A549 (cell line): ENCODE results near the gene EDIL3. TPM values are rescaled to one million over a fixed set of nuclear protein-coding genes. Genes with fewer than 3 reads are reported as not detected.

Experiments
- ATAC-seq, 2 experiments: fragments of 200-7000 bp in 1 of 2; fragments of >200 bp in 1 of 2; cut with Nextera tagmentation in 1 of 2; cut with Tn5 transposase in 1 of 2; 3 replicates each; pipeline versions ENCODE4 v1.8.0 to v1.9.1; 2018 to 2020; ENCODE audit warnings: mild to moderate bottlenecking in 1 of 2, moderate library complexity in 1 of 2
- CTCF ChIA-PET: fragments of 300-600 bp; sonication (Branson Sonifier 250); formaldehyde crosslinking; extraction: SDS; loops from one replicate; lab custom pipeline; 2021; ENCODE audit warnings: antibody characterized with exemption, inconsistent platforms; lab: Yijun Ruan, JAX
- POLR2A ChIA-PET: fragments of 350-600 bp; formaldehyde crosslinking; extraction: SDS; loops from one replicate; lab custom pipeline; 2021; ENCODE audit warnings: antibody characterized with exemption, inconsistent platforms; lab: Yijun Ruan, JAX
- DNase-seq, 2 experiments: peaks; one replicate each; pipeline versions ENCODE4 v3.0.0 to v3.0.0-alpha.2; 2011 to 2016; ENCODE audit warnings: low read depth in 1 of 2, low spot score in 1 of 2
- FAIRE-seq: peaks from 2 replicates; lab custom pipeline; 2011; peaks lifted over from hg19 to GRCh38; lab: Jason Lieb, UNC
- H3K27ac ChIP-seq, 2 experiments: fragments of >200 bp; sonication (Bioruptor Twin); formaldehyde crosslinking; 3 replicates each; pipeline ENCODE4 v1.5.1; 2016 to 2017
- H3K4me1 ChIP-seq: fragments of >200 bp; sonication (Bioruptor Twin); formaldehyde crosslinking; 3 replicates; pipeline ENCODE4 v1.6.1; 2016
- H3K4me2 ChIP-seq: fragments of >200 bp; sonication (Bioruptor Twin); formaldehyde crosslinking; 3 replicates; pipeline ENCODE4 v1.6.1; 2016
- H3K4me3 ChIP-seq: fragments of >200 bp; sonication (Bioruptor Twin); formaldehyde crosslinking; 3 replicates; pipeline ENCODE4 v1.5.1; 2016
- H3K9me3 ChIP-seq: fragments of >200 bp; sonication (Bioruptor Twin); formaldehyde crosslinking; 3 replicates; pipeline ENCODE4 v1.6.1; 2016
- ATOH8 ChIP-seq: fragments of 250-450 bp; sonication (Bioruptor Pico); IDR thresholded peaks from 2 replicates; pipeline ENCODE4 v1.5.0; 2020; ENCODE audit warnings: low read depth, mild to moderate bottlenecking, moderate library complexity
- BHLHE40 ChIP-seq: IDR thresholded peaks from 2 replicates; pipeline ENCODE4 v1.6.1; 2012; ENCODE audit warnings: low read depth, low read length, inconsistent platforms
- CTCF ChIP-seq: fragments of >200 bp; sonication (Bioruptor Twin); formaldehyde crosslinking; IDR thresholded peaks from 3 replicates; pipeline ENCODE4 v1.5.1; 2016
- FOSB ChIP-seq: fragments of 250-450 bp; sonication (Bioruptor Pico); IDR thresholded peaks from 2 replicates; pipeline ENCODE4 v1.5.0; 2020; ENCODE audit warnings: mild to moderate bottlenecking, moderate library complexity
- FOSL2 ChIP-seq, 2 experiments: fragments of 450-650 bp in 1 of 2; fragments of >200 bp in 1 of 2; sonication (Bioruptor Twin) in 1 of 2; formaldehyde crosslinking; IDR thresholded peaks; 2 replicates each; pipeline versions ENCODE4 v1.5.0 to v1.6.1; 2016 to 2020; ENCODE audit warnings: mild to moderate bottlenecking in 1 of 2, moderate library complexity in 1 of 2
- GATA3 ChIP-seq: IDR thresholded peaks from 2 replicates; pipeline ENCODE4 v1.6.1; 2012; ENCODE audit warnings: borderline replicate concordance
- HEYL ChIP-seq: fragments of 250-450 bp; sonication (Bioruptor Pico); IDR thresholded peaks from 2 replicates; pipeline ENCODE4 v1.8.0; 2021; ENCODE audit warnings: mild to moderate bottlenecking, moderate library complexity
- HMGXB4 ChIP-seq: fragments of 250-450 bp; sonication (Bioruptor Pico); IDR thresholded peaks from 2 replicates; pipeline ENCODE4 v1.5.0; 2021; ENCODE audit warnings: mild to moderate bottlenecking, moderate library complexity, borderline replicate concordance
- NFE2L2 ChIP-seq: fragments of 150-350 bp; conservative IDR thresholded peaks from 2 replicates; pipeline ENCODE4 v1.6.1; 2014; ENCODE audit warnings: low read length
- NPAS2 ChIP-seq: fragments of 250-450 bp; sonication (Bioruptor Pico); IDR thresholded peaks from 2 replicates; pipeline ENCODE4 v1.8.0; 2022; ENCODE audit warnings: mild to moderate bottlenecking, moderate library complexity, borderline replicate concordance
- PBX3 ChIP-seq: IDR thresholded peaks from 2 replicates; pipeline ENCODE4 v1.6.1; 2012
- POLR2A ChIP-seq: IDR thresholded peaks from 2 replicates; pipeline ENCODE4 v1.6.1; 2012; ENCODE audit warnings: mild to moderate bottlenecking, low read length
- POLR2AphosphoS2 ChIP-seq: conservative IDR thresholded peaks from 2 replicates; pipeline ENCODE4 v1.6.1; 2012; ENCODE audit warnings: low read length, improper control_type of control experiment, inconsistent platforms
- RAD21 ChIP-seq, 2 experiments: fragments of >200 bp in 1 of 2; sonication (Bioruptor Twin) in 1 of 2; formaldehyde crosslinking in 1 of 2; IDR thresholded peaks in 1 of 2; conservative IDR thresholded peaks in 1 of 2; 2 replicates in 1 of 2; 3 replicates in 1 of 2; pipeline ENCODE4 v1.6.1; 2012 to 2018; ENCODE audit warnings: inconsistent platforms in 1 of 2
- SMC3 ChIP-seq: fragments of >200 bp; sonication (Bioruptor Twin); formaldehyde crosslinking; IDR thresholded peaks from 3 replicates; pipeline ENCODE4 v1.6.1; 2018; ENCODE audit warnings: inconsistent platforms
- SREBF2 ChIP-seq: fragments of 450-650 bp; IDR thresholded peaks from 2 replicates; pipeline ENCODE4 v1.6.1; 2014; ENCODE audit warnings: mild to moderate bottlenecking, moderate library complexity
- USF2 ChIP-seq: fragments of 450-650 bp; IDR thresholded peaks from 2 replicates; pipeline ENCODE4 v1.6.1; 2014; ENCODE audit warnings: antibody characterized with exemption
- ZC3H11A ChIP-seq: fragments of 450-650 bp; IDR thresholded peaks from 2 replicates; pipeline ENCODE4 v1.6.1; 2014; ENCODE audit warnings: antibody characterized with exemption, mild to moderate bottlenecking
- ZFP36 ChIP-seq: fragments of 450-650 bp; IDR thresholded peaks from 2 replicates; pipeline ENCODE4 v1.6.1; 2014; ENCODE audit warnings: borderline replicate concordance; ENCODE audit not compliant: partially characterized antibody
- ZSCAN20 ChIP-seq: fragments of 250-450 bp; sonication (Bioruptor Pico); IDR thresholded peaks from 2 replicates; pipeline ENCODE4 v1.8.0; 2022; ENCODE audit warnings: mild to moderate bottlenecking, moderate library complexity
- WGBS: methylation state at CpG from one replicate; pipeline ENCODE4 v1.1.6; 2017; ENCODE audit errors: missing lambda C conversion rate; 5-methylcytosine and 5-hydroxymethylcytosine counted together
- polyA plus RNA-seq, 4 experiments: library from polyadenylated mRNA; depleted of rRNA in 3 of 4; stranded (reverse); fragments of >200 nt; fragmentation: RNase III in 1 of 4; extraction: RNeasy Plus Mini Kit Qiagen cat#74134 plus additional on column Dnase treatment in 1 of 4; gene quantifications; 2 replicates in 3 of 4; 3 replicates in 1 of 4; pipeline ENCODE4 v1.2.3, GENCODE V29; 2011 to 2017
- TF ChIP-seq, protein P1 (sequence below): IDR thresholded peaks from 2 replicates; pipeline ENCODE4 v1.6.1; 2012
- TF ChIP-seq, protein P2 (sequence below): fragments of 200-600 bp; sonication (generic); IDR thresholded peaks from 2 replicates; pipeline ENCODE4 v1.6.1; 2016; ENCODE audit warnings: antibody characterized with exemption, mild to moderate bottlenecking, moderate library complexity

The EDIL3 gene
- polyA plus RNA-seq, 2 of the 4 experiments (the other 2 are of a cell fraction): 0.12 to 0.14 TPM

- FAIRE-seq: no peak
- TF ChIP-seq, protein P1, sequence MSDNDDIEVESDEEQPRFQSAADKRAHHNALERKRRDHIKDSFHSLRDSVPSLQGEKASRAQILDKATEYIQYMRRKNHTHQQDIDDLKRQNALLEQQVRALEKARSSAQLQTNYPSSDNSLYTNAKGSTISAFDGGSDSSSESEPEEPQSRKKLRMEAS: no peak
- no peak for TF ChIP-seq FOSL2 (IDR thresholded peaks at IDR 0.05)
- no peak for TF ChIP-seq FOSL2 (CRISPR knock-in tag; IDR thresholded peaks at IDR 0.05)
- no peak for TF ChIP-seq PBX3
- no peak for TF ChIP-seq ZFP36
- no peak for TF ChIP-seq CTCF
- no peak for TF ChIP-seq GATA3
- TF ChIP-seq NFE2L2: no peak
- TF ChIP-seq BHLHE40: no peak
- TF ChIP-seq NPAS2 (CRISPR knock-in tag): no peak
- Histone ChIP-seq H3K4me1 (no peaks in the 10 kb centered on the region), H3K27ac (no peak overlapping the region), H3K4me3 (no peak overlapping the region), H3K4me2 (no peak overlapping the region), H3K9me3 (no peaks in the 10 kb centered on the region)
- no peak for DNase-seq
- no peak for ATAC-seq
- ChIA-PET POLR2A (no interaction called here), CTCF (no interaction called here)
These were observed 45.4 kb upstream of the EDIL3 start for GRCh38 chr5:84430079-84430478.

GRCh38 chr5:84425365-84425881 lies 40.7 kb upstream of the EDIL3 start:
- CTCF ChIA-PET: no interaction called here
- ATAC-seq (no peak), FAIRE-seq (no peak), DNase-seq (no peak)
- Histone ChIP-seq H3K9me3 (no peaks in the 10 kb centered on the region), H3K4me2 (no peak overlapping the region), H3K4me3 (no peak overlapping the region), H3K27ac (no peak overlapping the region), H3K4me1 (no peaks in the 10 kb centered on the region)
- POLR2A ChIA-PET: no interaction called here
- 4% methylated on average over 1 of the region's 1 CpG for WGBS
- TF ChIP-seq ATOH8 (CRISPR knock-in tag) (no peak), NFE2L2 (no peak), ZSCAN20 (no peak), POLR2A (no peak), ZC3H11A (no peak), FOSB (CRISPR knock-in tag) (no peak), POLR2AphosphoS2 (no peak), RAD21 (conservative IDR thresholded peaks at IDR 0.05 in 1 of 2, IDR thresholded peaks at IDR 0.05 in 1 of 2) (no peak), HMGXB4 (CRISPR knock-in tag) (no peak), PBX3 (no peak), ZFP36 (no peak), USF2 (no peak), SMC3 (no peak), SREBF2 (no peak), HEYL (no peak)
- TF ChIP-seq, protein P2, sequence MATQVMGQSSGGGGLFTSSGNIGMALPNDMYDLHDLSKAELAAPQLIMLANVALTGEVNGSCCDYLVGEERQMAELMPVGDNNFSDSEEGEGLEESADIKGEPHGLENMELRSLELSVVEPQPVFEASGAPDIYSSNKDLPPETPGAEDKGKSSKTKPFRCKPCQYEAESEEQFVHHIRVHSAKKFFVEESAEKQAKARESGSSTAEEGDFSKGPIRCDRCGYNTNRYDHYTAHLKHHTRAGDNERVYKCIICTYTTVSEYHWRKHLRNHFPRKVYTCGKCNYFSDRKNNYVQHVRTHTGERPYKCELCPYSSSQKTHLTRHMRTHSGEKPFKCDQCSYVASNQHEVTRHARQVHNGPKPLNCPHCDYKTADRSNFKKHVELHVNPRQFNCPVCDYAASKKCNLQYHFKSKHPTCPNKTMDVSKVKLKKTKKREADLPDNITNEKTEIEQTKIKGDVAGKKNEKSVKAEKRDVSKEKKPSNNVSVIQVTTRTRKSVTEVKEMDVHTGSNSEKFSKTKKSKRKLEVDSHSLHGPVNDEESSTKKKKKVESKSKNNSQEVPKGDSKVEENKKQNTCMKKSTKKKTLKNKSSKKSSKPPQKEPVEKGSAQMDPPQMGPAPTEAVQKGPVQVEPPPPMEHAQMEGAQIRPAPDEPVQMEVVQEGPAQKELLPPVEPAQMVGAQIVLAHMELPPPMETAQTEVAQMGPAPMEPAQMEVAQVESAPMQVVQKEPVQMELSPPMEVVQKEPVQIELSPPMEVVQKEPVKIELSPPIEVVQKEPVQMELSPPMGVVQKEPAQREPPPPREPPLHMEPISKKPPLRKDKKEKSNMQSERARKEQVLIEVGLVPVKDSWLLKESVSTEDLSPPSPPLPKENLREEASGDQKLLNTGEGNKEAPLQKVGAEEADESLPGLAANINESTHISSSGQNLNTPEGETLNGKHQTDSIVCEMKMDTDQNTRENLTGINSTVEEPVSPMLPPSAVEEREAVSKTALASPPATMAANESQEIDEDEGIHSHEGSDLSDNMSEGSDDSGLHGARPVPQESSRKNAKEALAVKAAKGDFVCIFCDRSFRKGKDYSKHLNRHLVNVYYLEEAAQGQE: no peak
